ENCODE measurements around the gene HRH4.

Gene HRH4

DNA sequence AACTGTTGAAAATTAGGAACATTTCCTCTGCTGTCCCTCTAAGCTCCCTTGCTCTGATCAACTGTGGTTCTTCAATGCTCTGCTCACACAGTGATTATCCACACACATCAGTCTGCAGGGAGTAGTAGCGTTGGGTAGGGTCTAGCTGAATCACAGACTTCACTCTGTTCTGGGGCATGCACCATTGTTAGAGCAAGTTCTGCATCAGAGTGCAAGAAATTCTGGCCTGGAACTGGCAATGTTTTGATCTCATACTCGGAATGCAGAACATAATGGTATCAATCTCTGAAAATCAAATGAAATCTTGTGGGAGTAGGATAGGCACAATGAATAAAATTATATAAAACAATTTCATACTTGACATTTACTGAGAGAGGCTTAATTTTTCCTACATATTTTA lies 55.3 kb downstream of the HRH4 start:
- no peak for DNase-seq

DNA sequence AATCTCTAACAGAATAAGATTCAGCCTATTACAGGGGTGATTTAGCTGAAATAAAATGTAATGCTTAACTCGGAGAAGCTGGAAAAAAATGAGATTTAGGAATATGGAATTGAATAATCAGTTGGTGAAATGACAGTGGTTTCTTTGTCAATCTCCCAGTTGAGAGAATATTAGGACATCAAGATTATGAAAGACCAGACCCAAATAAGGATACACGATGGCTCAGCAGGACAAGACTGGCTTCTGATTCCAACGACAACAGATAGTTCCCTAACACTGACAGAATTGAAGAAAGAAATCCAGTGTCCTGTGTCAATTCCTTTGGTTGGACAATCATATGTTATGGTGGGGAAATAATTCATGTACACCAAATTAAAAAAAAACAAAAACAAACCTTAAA lies 55.8 kb downstream of the HRH4 start:
- no peak for DNase-seq

GRCh38 chr18:24517554-24517953 lies 57.1 kb downstream of the HRH4 start:
- no peak for DNase-seq

DNA sequence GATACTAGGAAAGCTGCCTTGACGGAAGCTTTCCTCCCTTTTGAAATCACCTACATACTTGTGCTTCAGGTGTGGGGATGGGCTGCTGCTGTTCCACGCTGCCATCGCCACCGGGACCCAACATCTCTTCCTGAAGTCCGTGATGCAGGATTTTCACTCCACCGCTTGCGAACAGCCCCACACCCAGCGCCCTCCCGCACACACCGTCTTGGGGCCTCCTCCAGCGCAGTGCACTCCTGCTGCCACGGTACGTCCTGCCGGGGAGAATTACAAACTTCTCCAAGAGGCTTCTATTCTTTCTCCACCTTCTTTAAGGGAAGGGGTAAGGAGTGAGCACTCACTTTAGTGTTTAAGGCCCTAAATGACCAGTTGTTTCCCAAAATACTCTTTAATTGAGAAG lies 58.2 kb downstream of the HRH4 start:
- no peak for DNase-seq

All from hematopoietic multipotent progenitor cell treated with erythropoietin and hydrocortisone succinate and interleukin-3 and kit ligand, for 4 days (in vitro differentiated cells).